ENCODE results near the gene CACNA1A. TPM values are rescaled to one million over a fixed set of nuclear protein-coding genes. Genes with fewer than 3 reads are reported as not detected.

The CACNA1A gene
- total and polyA plus RNA-seq, 2 of the 13 experiments (the other 11 are each of a cell fraction or from before 2014, with no cell fraction given) = not detected

DNA sequence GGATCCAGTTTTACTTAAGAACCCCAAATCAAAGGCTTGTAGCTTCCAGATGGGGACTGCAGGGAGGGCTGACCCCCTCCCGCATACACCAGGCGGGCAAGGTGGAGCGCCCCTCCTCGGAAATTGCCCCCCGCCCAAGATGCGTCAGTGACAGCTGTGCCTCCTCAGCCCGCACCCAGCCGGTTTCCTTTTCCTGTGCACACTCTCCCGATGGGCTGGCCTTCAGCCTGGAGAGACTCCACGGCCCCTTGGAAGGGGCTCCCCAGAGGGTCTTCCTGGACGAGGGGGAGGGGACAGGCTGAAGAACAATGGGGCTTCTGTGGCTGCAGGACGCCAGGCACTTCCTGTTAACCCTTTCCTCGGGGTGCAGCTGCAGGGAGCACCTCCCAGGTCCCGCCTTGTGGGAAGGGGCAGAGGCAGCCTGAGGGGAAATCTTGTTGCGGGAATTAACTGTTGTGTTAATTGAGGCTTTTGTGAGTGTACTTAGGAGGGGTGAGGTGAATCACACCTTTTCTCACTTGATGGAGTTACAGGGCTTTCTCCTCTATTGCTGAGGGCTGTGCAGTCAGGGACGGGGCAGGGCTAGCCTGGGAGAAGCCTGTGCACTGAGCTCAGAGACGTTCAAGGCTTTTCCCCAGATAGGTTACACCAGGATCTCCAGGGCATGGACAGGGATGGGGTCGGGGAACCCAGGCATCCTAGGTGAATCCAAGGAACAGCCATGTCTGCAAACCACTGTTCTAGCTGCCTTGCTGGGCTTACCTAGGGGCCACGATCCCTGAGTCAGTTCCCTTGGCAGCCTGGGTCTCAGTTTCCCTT lies 341.7 kb downstream of the CACNA1A start (continued):
- TF ChIP-seq, protein P1, sequence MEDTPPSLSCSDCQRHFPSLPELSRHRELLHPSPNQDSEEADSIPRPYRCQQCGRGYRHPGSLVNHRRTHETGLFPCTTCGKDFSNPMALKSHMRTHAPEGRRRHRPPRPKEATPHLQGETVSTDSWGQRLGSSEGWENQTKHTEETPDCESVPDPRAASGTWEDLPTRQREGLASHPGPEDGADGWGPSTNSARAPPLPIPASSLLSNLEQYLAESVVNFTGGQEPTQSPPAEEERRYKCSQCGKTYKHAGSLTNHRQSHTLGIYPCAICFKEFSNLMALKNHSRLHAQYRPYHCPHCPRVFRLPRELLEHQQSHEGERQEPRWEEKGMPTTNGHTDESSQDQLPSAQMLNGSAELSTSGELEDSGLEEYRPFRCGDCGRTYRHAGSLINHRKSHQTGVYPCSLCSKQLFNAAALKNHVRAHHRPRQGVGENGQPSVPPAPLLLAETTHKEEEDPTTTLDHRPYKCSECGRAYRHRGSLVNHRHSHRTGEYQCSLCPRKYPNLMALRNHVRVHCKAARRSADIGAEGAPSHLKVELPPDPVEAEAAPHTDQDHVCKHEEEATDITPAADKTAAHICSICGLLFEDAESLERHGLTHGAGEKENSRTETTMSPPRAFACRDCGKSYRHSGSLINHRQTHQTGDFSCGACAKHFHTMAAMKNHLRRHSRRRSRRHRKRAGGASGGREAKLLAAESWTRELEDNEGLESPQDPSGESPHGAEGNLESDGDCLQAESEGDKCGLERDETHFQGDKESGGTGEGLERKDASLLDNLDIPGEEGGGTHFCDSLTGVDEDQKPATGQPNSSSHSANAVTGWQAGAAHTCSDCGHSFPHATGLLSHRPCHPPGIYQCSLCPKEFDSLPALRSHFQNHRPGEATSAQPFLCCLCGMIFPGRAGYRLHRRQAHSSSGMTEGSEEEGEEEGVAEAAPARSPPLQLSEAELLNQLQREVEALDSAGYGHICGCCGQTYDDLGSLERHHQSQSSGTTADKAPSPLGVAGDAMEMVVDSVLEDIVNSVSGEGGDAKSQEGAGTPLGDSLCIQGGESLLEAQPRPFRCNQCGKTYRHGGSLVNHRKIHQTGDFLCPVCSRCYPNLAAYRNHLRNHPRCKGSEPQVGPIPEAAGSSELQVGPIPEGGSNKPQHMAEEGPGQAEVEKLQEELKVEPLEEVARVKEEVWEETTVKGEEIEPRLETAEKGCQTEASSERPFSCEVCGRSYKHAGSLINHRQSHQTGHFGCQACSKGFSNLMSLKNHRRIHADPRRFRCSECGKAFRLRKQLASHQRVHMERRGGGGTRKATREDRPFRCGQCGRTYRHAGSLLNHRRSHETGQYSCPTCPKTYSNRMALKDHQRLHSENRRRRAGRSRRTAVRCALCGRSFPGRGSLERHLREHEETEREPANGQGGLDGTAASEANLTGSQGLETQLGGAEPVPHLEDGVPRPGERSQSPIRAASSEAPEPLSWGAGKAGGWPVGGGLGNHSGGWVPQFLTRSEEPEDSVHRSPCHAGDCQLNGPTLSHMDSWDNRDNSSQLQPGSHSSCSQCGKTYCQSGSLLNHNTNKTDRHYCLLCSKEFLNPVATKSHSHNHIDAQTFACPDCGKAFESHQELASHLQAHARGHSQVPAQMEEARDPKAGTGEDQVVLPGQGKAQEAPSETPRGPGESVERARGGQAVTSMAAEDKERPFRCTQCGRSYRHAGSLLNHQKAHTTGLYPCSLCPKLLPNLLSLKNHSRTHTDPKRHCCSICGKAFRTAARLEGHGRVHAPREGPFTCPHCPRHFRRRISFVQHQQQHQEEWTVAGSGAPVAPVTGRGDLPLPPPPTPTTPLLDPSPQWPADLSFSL (CRISPR knock-in tag; IDR thresholded peaks at IDR 0.05) = no peak
- TF ChIP-seq ZNF207 (IDR thresholded peaks at IDR 0.05; ENCODE audit: borderline replicate concordance) (no peak), ZNF136 (CRISPR knock-in tag; IDR thresholded peaks at IDR 0.05; ENCODE audit: low read depth) (no peak), ZKSCAN5 (CRISPR knock-in tag; IDR thresholded peaks at IDR 0.05) (no peak), PHF8 (CRISPR knock-in tag; IDR thresholded peaks at IDR 0.05) (peak; percentile 44; the same call in 1 of the 2 replicates), ZFP1 (CRISPR knock-in tag; IDR thresholded peaks at IDR 0.05) (peak; percentile 53; the same call in 1 of the 2 replicates), MATR3 (CRISPR knock-in tag; IDR thresholded peaks at IDR 0.05) (no peak), TGIF2 (CRISPR knock-in tag; IDR thresholded peaks at IDR 0.05) (peak; percentile 62), THAP11 (CRISPR knock-in tag; IDR thresholded peaks at IDR 0.05) (peak; percentile 82), FIP1L1 (IDR thresholded peaks at IDR 0.05; ENCODE audit: borderline replicate concordance, insufficient read depth, low read depth, low read length) (peak; percentile 75; the same call in 1 of the 2 replicates), GTF3A (CRISPR knock-in tag; conservative IDR thresholded peaks at IDR 0.05) (no peak), FOXK2 (IDR thresholded peaks at IDR 0.05) (no peak), SPEN (CRISPR knock-in tag; IDR thresholded peaks at IDR 0.05; ENCODE audit: low read depth) (peak; percentile 81; the same call in 1 of the 2 replicates), ZNF737 (CRISPR knock-in tag; IDR thresholded peaks at IDR 0.05; ENCODE audit: borderline replicate concordance) (no peak)
- TF ChIP-seq, protein P2, sequence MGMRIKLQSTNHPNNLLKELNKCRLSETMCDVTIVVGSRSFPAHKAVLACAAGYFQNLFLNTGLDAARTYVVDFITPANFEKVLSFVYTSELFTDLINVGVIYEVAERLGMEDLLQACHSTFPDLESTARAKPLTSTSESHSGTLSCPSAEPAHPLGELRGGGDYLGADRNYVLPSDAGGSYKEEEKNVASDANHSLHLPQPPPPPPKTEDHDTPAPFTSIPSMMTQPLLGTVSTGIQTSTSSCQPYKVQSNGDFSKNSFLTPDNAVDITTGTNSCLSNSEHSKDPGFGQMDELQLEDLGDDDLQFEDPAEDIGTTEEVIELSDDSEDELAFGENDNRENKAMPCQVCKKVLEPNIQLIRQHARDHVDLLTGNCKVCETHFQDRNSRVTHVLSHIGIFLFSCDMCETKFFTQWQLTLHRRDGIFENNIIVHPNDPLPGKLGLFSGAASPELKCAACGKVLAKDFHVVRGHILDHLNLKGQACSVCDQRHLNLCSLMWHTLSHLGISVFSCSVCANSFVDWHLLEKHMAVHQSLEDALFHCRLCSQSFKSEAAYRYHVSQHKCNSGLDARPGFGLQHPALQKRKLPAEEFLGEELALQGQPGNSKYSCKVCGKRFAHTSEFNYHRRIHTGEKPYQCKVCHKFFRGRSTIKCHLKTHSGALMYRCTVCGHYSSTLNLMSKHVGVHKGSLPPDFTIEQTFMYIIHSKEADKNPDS (CRISPR knock-in tag; IDR thresholded peaks at IDR 0.05) = 0 out of 2 replicates have a peak, but pooled peaks have one; percentile 43
- TF ChIP-seq, protein P3, sequence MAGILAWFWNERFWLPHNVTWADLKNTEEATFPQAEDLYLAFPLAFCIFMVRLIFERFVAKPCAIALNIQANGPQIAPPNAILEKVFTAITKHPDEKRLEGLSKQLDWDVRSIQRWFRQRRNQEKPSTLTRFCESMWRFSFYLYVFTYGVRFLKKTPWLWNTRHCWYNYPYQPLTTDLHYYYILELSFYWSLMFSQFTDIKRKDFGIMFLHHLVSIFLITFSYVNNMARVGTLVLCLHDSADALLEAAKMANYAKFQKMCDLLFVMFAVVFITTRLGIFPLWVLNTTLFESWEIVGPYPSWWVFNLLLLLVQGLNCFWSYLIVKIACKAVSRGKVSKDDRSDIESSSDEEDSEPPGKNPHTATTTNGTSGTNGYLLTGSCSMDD (CRISPR knock-in tag; IDR thresholded peaks at IDR 0.05) = no peak
- TF ChIP-seq, protein P4, sequence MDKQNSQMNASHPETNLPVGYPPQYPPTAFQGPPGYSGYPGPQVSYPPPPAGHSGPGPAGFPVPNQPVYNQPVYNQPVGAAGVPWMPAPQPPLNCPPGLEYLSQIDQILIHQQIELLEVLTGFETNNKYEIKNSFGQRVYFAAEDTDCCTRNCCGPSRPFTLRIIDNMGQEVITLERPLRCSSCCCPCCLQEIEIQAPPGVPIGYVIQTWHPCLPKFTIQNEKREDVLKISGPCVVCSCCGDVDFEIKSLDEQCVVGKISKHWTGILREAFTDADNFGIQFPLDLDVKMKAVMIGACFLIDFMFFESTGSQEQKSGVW (CRISPR knock-in tag; IDR thresholded peaks at IDR 0.05; ENCODE audit: borderline replicate concordance) = no peak
- TF ChIP-seq, protein P5, sequence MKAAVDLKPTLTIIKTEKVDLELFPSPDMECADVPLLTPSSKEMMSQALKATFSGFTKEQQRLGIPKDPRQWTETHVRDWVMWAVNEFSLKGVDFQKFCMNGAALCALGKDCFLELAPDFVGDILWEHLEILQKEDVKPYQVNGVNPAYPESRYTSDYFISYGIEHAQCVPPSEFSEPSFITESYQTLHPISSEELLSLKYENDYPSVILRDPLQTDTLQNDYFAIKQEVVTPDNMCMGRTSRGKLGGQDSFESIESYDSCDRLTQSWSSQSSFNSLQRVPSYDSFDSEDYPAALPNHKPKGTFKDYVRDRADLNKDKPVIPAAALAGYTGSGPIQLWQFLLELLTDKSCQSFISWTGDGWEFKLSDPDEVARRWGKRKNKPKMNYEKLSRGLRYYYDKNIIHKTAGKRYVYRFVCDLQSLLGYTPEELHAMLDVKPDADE (CRISPR knock-in tag; IDR thresholded peaks at IDR 0.05) = no peak

All from HepG2 (cell line).